GM18502 (cell line): ENCODE measurements around the gene ELK4.

Experiments used
- ATAC-seq: cut with Tn5 transposase; IDR thresholded peaks from one replicate; pipeline ENCODE4 v1.9.1; 2021; ENCODE audit warnings: mild to moderate bottlenecking; ENCODE audit not compliant: unreplicated experiment, poor library complexity

Gene ELK4

DNA sequence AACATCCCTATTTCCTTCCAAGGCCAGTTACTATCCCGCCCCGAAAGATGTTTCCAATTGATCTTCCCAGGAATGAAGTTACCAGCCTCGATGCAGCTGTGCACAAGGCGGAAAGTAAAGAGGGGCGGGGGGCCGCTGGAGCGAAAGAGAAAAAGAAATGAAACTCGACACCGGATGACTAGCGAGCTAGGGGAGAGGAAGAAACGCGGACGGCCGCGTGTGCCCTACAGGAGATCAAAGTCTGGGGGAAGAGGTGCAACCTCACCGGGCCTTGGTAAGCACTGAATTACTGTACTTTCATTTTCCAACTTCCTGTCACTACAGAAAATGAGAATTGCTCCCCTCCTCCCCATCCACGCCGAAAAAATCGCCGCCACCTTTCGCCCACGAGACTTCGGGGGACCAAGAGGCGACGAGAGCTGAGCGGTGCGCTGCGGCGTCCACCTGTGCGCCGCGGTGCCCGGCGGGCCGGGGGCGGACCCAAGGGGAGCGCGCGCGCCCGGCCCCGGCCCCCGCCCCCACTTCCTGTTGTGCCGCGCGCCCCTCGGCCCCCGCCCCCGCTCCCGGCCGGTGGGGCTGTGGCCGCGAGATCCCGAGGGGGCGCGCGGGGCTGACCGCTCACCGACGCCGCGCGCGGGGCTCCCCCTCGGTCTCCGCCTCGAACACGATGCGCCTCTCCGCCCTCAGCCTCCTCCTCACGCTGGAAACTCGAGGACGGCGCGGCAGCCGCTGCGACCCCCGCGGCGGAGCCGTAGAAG, 622 bp downstream of the ELK4 start:
- peak; percentile 59 for ATAC-seq

DNA sequence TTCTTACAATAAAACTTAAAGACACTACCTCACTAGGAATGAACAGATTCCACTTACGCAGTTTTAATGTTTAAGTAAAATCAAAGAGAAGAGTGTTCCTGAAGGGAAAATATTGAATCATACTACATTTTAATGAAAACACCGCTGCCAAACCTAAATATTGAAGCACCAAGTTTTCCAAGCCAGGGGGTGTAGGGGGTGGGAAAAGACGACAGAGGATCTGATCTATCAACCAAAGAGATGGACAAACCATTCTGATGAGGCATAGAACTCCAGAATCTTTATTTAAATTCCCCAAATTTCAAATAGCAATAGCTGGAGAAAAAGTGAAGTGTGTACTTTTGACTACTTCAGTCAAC, 1.2 kb downstream of the ELK4 start:
- no peak for ATAC-seq

GRCh38 chr1:205630241-205630640, 1.6 kb downstream of the ELK4 start:
- ATAC-seq, result no peak

- no peak for ATAC-seq
Observed at GRCh38 chr1:205629751-205630150, 2.1 kb downstream of the ELK4 start.

DNA sequence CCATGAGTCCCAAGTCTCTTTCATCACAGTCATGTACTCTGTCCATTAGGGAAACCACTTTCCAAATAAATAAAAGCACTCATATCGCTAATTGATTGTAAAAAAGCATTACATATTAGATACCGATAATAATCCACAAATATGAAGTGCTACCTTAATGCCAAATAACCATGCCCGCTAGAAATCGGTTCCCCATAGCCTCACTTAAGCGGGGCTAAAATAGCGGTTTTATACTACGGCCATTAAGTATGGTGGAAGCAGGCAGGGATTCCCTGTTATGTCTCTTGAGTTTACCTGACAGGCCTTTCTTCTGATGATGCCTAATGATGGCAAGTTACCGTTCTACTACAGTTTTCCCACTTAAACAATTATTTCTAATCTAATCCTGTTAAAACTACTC, 3.9 kb downstream of the ELK4 start:
- ATAC-seq, result no peak

DNA sequence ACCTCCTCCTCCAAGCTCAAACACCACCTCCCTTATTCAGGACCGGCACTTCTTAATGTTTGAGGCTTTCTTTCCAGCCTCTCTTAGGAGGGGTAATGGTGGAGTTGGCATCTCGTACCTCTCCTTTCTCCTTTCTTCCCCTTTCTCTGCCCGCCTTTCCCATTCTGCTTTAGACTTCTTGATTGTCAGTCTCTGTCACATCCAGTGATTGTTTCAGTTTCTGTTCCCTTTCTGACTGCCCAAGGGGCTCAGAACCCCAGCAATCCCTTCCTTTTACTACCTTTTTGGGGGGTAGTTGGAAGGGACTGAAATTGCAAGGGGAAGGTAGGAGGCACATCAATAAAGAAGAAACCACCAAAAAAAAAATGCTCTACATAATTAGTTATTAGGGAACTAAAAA, 5.6 kb downstream of the ELK4 start:
- ATAC-seq, result no peak

DNA sequence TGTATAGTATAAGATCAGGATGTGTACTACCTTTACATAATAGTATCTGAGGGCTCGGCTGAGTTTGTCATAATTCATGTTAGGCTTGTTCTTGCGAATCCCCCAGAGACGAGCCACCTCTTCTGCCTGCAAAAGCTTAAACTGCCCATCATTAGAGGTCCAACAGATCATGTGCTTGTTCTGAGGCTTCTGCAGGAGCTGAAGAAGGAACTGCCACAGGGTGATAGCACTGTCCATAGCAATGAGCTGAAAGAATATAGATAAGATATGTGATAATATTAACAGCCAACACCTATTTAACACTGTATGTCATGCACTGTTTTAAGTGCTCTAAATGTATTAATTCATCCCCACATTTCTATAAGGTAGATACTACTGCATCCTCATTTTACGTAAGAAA, 8.2 kb downstream of the ELK4 start:
- ATAC-seq, result no peak

- ATAC-seq, result no peak
Observed at GRCh38 chr1:205620269-205620668, 11.5 kb downstream of the ELK4 start.

GRCh38 chr1:205619376-205619775, 12.4 kb downstream of the ELK4 start:
- no peak for ATAC-seq

- peak; percentile 58 for ATAC-seq
Observed at GRCh38 chr1:205616563-205617293, 15.1 kb downstream of the ELK4 start.

DNA sequence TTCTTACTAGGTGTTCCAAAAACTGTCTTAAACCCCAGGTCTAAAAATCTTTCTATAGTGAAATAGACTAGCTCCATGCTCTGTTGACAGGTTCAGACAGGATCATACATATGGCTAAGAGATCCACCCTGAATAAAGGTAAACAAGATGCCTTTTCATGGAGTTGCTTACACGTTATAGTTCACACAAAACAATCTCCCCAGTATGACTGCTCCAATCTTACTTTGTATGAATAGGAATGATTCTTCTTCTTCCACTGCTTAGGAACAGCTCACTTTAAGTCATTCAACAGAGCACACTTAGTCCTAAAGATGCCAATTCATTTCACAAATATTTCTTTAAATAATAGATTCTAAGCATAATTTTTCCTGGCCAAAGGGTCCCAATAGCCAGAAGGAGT, 16.0 kb downstream of the ELK4 start:
- ATAC-seq, result no peak

DNA sequence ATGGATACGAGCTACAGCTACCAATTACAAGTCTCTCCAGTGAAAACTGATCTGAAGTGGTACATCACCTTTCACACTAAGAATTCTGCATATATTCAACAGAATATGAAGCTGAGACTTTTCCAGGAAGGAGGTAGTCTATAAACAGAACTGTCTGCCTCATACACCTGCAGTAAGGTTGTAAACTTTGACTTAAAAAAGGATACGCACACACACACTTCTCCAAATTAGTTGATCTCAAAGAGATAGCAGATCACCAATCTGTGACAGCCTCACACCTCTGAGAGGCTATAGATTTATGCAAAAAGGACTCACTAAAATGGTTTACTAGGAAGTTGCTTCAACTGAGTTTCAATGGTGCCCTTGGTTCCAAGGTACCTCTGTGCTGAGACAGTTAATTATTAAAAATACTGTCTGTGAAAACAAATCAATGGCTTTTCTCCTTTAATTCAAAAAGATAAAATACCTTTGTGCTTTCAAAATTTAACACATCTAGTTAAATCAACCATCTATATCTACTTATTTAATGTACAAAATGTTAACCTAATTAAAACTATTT, 17.9 kb downstream of the ELK4 start:
- ATAC-seq, result no peak

DNA sequence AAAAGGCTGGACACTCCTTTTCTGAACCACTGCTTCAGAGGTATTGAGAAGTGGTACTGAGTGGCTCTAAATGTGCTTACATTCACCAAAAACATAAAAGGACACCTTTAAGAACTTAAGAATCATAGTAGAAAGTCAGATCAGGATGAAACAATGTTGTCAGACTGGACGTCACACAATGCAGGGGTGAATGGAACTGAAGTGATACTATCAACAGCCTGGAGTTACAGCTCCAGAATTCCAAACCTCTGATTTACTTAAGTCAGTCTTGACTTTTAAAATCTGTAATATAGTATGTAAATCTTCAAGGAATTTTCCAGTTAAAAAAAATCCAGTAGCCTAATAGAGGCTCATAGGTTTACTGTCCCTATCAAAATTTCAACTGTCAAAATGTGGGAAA, 19.3 kb downstream of the ELK4 start:
- ATAC-seq, result no peak

GRCh38 chr1:205612104-205612503, 19.7 kb downstream of the ELK4 start:
- no peak for ATAC-seq

- ATAC-seq, result no peak
Observed at GRCh38 chr1:205610901-205611466, 20.8 kb downstream of the ELK4 start.

GRCh38 chr1:205610036-205610435, 21.8 kb downstream of the ELK4 start:
- ATAC-seq, result no peak

GRCh38 chr1:205604825-205605505, 26.8 kb downstream of the ELK4 start:
- no peak for ATAC-seq

DNA sequence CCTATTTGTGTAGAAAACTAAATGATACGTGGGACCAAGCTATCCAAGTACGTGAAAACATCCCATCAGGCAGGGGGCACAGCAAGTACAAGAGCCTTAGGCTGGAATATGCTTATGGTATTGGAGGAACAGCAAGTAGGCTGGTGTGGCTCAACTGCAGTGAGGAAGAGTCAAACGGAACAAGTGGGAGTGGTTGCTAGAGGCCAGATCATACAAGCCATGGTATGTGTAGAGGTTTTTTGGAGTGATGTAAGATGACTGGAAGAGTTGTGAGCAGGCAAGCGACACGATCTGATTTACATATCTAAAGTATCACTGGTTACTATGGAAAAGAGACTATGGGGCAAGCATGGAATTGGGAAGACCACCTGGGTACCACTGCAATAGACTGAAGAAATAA, 27.8 kb downstream of the ELK4 start:
- ATAC-seq, result no peak

DNA sequence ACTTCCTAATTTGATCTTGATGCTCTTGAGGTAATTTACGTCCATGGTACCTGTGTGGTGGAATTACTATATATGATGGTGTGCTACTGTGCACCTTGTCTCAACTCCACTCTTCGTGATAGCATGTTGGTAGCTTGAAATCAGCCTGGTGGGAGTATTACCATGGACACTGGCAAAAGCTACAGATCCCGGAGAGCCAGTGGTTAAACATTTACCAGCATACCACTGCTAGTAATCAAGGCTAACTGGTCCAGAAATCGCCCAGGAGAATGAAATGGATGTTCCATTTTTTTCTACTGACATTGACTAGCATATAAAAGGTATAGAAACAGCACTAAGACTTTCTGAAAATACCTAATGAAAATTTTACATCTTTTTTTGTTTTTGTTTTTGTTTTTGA, 30.6 kb downstream of the ELK4 start:
- no peak for ATAC-seq

DNA sequence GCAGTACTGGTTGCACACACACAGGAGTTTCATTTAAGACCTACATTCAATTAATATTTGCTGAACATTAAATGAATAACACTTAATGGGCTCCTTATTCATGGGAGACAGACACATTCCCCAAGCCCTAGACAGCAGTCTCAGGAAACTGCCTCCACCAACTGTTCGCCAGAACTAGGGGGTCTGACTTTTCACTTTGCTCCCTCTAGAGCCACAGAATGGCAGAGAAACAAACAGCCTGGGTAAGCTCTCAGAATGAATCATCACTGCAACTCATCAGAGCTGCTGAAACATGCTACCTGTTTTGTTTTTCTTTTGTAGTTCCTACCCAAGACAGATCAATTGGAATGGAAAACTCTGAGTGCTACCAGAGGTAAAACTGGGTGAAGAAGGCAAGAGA, 31.7 kb downstream of the ELK4 start:
- peak; percentile 74 for ATAC-seq

DNA sequence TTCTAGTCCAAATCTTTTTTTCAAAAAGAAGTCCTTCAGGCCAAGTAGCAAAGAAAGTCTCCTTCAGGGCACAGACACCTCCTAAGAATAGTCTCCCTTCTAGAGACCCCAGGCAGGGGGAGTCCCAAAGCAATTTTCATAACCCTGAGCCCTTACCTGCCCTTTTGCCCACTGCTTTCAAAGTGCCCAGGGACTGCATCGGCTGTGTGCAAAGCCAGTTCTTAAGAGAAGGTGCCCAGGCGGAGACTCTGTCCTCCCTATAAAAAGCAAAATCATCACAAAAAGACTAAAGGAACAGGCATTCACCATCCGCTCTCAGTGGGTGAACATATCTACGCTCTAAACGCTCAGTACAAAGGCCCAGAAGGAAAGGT, 32.2 kb downstream of the ELK4 start:
- ATAC-seq, result no peak
